Small intestine (tissue), 7 donors: Measurements from ENCODE around the gene GAS7. TPM values are rescaled to one million over a fixed set of nuclear protein-coding genes. Genes with fewer than 3 reads are reported as not detected.

Source experiments
- DNase-seq, 2 donors: peaks; one replicate each; pipeline versions ENCODE4 v3.0.0 to v3.0.0-alpha.2; 2013
- FAIRE-seq: peaks from 2 replicates; lab custom pipeline; 2012; peaks lifted over from hg19 to GRCh38; lab: Jason Lieb, UNC
- H3K27ac ChIP-seq, 3 donors: one replicate each; pipeline ENCODE4 v1.5.1; 2013; ENCODE audit warnings: low read length in 2 of 3, mild to moderate bottlenecking in 2 of 3, control low read depth in 1 of 3, inconsistent platforms in 1 of 3, low read depth in 1 of 3, moderate library complexity in 1 of 3
- H3K27me3 ChIP-seq, 3 donors: one replicate each; pipeline ENCODE4 v1.6.1; 2013; ENCODE audit warnings: low read length in 3 of 3, inconsistent platforms in 1 of 3; ENCODE audit not compliant: control insufficient read depth in 3 of 3, insufficient read depth in 3 of 3
- H3K36me3 ChIP-seq, 3 donors: one replicate each; pipeline ENCODE4 v1.6.1; 2013; ENCODE audit warnings: low read length in 3 of 3, inconsistent platforms in 1 of 3, low read depth in 1 of 3, mild to moderate bottlenecking in 1 of 3, moderate library complexity in 1 of 3; ENCODE audit not compliant: control insufficient read depth in 3 of 3, insufficient read depth in 2 of 3
- H3K4me1 ChIP-seq, 3 donors: one replicate each; pipeline ENCODE4 v1.6.1; 2013; ENCODE audit warnings: low read length in 2 of 3, inconsistent platforms in 1 of 3, low read depth in 1 of 3, mild to moderate bottlenecking in 1 of 3, moderate library complexity in 1 of 3; ENCODE audit not compliant: control insufficient read depth in 3 of 3, insufficient read depth in 2 of 3
- H3K4me3 ChIP-seq, 3 donors: one replicate each; pipeline ENCODE4 v1.5.1; 2013; ENCODE audit warnings: low read length in 3 of 3, control low read depth in 1 of 3, inconsistent platforms in 1 of 3, low read depth in 1 of 3, mild to moderate bottlenecking in 1 of 3, moderate library complexity in 1 of 3
- H3K9me3 ChIP-seq, 2 donors: one replicate each; pipeline ENCODE4 v1.6.1; 2013; ENCODE audit warnings: low read depth in 1 of 2, low read length in 1 of 2; ENCODE audit not compliant: control insufficient read depth in 2 of 2, insufficient read depth in 1 of 2
- WGBS, 3 donors: extraction: QIAGEN DNeasy Blood & Tissue Kit; methylation state at CpG; one replicate each; pipeline ENCODE4 v1.1.7; 2013; 5-methylcytosine and 5-hydroxymethylcytosine counted together
- polyA plus RNA-seq, 4 donors: library from polyadenylated mRNA; stranded (reverse) in 3 of 4; unstranded in 1 of 4; fragments of 200-250 nt in 3 of 4; fragments of 120-200 nt in 1 of 4; gene quantifications; one replicate each; pipeline versions ENCODE4 v1.2.1 to v1.2.3, GENCODE V29; 2013
- donor health status: healthy with polysubstance abuse.
- donor health status: control.
- donor health status: control.
- donor health status: Bipolar disorder and iron deficiency.
- donor health status: healthy.

GAS7 gene
- polyA plus RNA-seq, 4 donors = 1.1 to 14.9 (median 5.9) TPM

- no peaks in the 10 kb centered on the region for H3K27me3 ChIP-seq
- DNase-seq = no peak
- no peaks in the 10 kb centered on the region for H3K4me1 ChIP-seq
- no peaks in the 10 kb centered on the region for H3K36me3 ChIP-seq
- no peak overlapping the region for H3K4me3 ChIP-seq
- WGBS, 3 donors = 59 to 79% (median 60%) methylated on average over 3 of the region's 3 CpGs
- H3K9me3 ChIP-seq = no peaks in the 10 kb centered on the region
- no peak overlapping the region for H3K27ac ChIP-seq
- FAIRE-seq = no peak
Observed at GRCh38 chr17:9874722-9875121, 323.7 kb downstream of the GAS7 start.

- no peaks in the 10 kb centered on the region for H3K36me3 ChIP-seq
- H3K4me1 ChIP-seq = no peaks in the 10 kb centered on the region
- H3K27me3 ChIP-seq = no peaks in the 10 kb centered on the region
- H3K9me3 ChIP-seq = no peaks in the 10 kb centered on the region
- WGBS, 3 donors = 67 to 79% (median 79%) methylated on average over 4 to 6 of the region's 6 CpGs
- no peak overlapping the region for H3K27ac ChIP-seq
- FAIRE-seq (no peak), DNase-seq (no peak)
- H3K4me3 ChIP-seq = no peak overlapping the region
Observed at GRCh38 chr17:9872852-9873251, 325.6 kb downstream of the GAS7 start.

- DNase-seq (no peak), FAIRE-seq (no peak)
- WGBS, 3 donors = 73 to 78% (median 74%) methylated on average over 3 of the region's 3 CpGs
- Histone ChIP-seq H3K4me1 (no peaks in the 10 kb centered on the region), H3K27ac (no peak overlapping the region), H3K27me3 (no peaks in the 10 kb centered on the region), H3K4me3 (no peak overlapping the region), H3K36me3 (no peaks in the 10 kb centered on the region), H3K9me3 (no peaks in the 10 kb centered on the region)
Observed at GRCh38 chr17:9868552-9868951, 329.9 kb downstream of the GAS7 start.

GRCh38 chr17:9865586-9865985 is 332.8 kb downstream of the GAS7 start:
- DNase-seq = no peak
- H3K27ac ChIP-seq = no peak overlapping the region
- H3K4me3 ChIP-seq = no peak overlapping the region
- no peaks in the 10 kb centered on the region for H3K9me3 ChIP-seq
- no peaks in the 10 kb centered on the region for H3K4me1 ChIP-seq
- FAIRE-seq = no peak
- 10 to 33% (median 10%) methylated on average over 1 of the region's 1 CpG for WGBS, 3 donors
- no peaks in the 10 kb centered on the region for H3K36me3 ChIP-seq
- H3K27me3 ChIP-seq = no peaks in the 10 kb centered on the region

DNA sequence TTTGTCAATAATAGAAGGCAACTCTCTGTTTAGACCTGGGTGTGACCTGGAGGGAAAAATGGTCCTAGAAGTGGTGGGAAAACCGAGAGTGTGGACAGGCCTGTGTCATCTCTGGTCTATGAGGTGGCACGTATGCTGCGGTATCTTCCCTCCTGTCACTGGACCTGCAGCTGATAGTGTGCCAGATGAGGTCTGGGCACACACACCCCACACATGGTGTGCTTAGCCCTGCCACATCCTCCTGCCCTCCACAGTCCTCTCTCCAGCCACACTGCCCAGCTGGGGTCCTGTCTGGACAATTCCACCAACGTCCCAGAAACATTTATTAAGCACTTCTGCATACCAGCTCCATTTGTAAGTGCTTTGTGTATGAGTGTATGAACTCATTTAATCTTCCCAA is 335.5 kb downstream of the GAS7 start:
- FAIRE-seq (no peak), DNase-seq (no peak)
- Histone ChIP-seq H3K27me3 (no peaks in the 10 kb centered on the region), H3K4me3 (no peak overlapping the region), H3K27ac (no peak overlapping the region), H3K36me3 (no peaks in the 10 kb centered on the region), H3K9me3 (peaks cover 0 to 5% of the 10 kb centered on the region in 2 donors), H3K4me1 (no peaks in the 10 kb centered on the region)
- WGBS, 3 donors = 54 to 70% (median 58%) methylated on average over 4 of the region's 4 CpGs

DNA sequence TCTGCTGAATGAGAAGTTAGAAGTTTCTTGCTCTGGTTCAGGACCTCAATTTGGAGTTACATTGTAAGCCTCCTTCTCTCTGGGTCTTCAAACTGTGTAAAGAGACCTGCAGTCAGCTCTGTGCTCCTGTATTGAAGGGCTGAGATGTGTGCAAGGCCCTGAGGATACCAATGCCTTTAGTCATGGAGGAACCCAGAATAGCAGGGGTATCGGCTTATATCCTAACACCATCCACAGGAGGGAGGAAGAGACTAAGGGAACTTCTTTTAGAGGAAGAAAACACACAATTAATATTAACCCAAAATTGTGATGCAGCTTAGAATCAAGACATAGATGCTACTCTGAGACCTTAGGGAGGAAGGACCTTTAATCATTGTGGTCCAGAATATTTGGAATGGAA is 336.2 kb downstream of the GAS7 start:
- H3K9me3 ChIP-seq = peaks cover 0 to 5% of the 10 kb centered on the region in 2 donors
- H3K4me1 ChIP-seq = no peaks in the 10 kb centered on the region
- no peak for DNase-seq
- no peak overlapping the region for H3K4me3 ChIP-seq
- H3K27ac ChIP-seq = no peak overlapping the region
- H3K36me3 ChIP-seq = no peaks in the 10 kb centered on the region
- FAIRE-seq = no peak
- H3K27me3 ChIP-seq = peaks cover 0 to 2% (median 0%) of the 10 kb centered on the region in 3 donors
- WGBS, 3 donors = 80 to 94% (median 81%) methylated on average over 1 of the region's 1 CpG

DNA sequence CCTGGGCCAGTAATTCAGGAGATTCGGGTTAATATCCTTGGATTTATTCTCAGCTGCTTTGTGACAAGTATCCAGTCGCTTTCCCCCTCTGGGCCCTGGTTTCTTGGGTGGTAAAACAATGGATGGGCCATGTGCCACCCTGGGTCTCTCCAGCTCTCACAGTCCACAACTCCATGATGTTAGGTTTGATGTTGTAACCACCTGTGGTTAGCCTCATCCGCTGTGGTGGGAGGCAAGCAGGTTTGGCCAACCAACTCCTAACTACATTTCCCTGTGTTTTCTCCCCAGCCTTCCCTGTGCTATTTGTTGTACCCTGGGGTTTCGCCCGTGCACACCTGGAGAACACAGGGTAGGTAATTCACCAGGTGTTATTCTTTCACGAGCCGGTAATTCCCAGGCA is 337.6 kb downstream of the GAS7 start:
- no peak overlapping the region for H3K27ac ChIP-seq
- DNase-seq (no peak), FAIRE-seq (no peak)
- no peak overlapping the region for H3K4me3 ChIP-seq
- 80 to 92% (median 86%) methylated on average over 7 of the region's 7 CpGs for WGBS, 3 donors
- peaks cover 0 to 5% of the 10 kb centered on the region in 2 donors for H3K9me3 ChIP-seq
- H3K36me3 ChIP-seq = no peaks in the 10 kb centered on the region
- no peaks in the 10 kb centered on the region for H3K4me1 ChIP-seq
- H3K27me3 ChIP-seq = peaks cover 0 to 4% (median 0%) of the 10 kb centered on the region in 3 donors

Other genes with a start within 250 kb of the GAS7 start
- under 1 TPM in 2 of 4 donors, not detected in 2; 0.01 to 0.06 TPM for gene MYH13, start 174.4 kb upstream of the GAS7 start, polyA plus RNA-seq
- gene MYH8, start 223.3 kb upstream of the GAS7 start, polyA plus RNA-seq = 1 to 10 TPM in 1 of 4 donors, not detected in 3; 5.0 TPM